HCT116 (cell line): Measurements from ENCODE around the gene CARD14. TPM values are rescaled to one million over a fixed set of nuclear protein-coding genes. Genes with fewer than 3 reads are reported as not detected.

ENCODE experiments used
- ATAC-seq: fragments of 200-7000 bp; cut with Tn5 transposase; 2 replicates; pipeline ENCODE4 v1.9.1; 2020; ENCODE audit warnings: mild to moderate bottlenecking, moderate library complexity
- BruUV-seq: library from RNA; stranded (reverse); fragments of 400-500 nt; replicated peaks from 2 replicates; lab custom pipeline; 2021; lab: Mats Ljungman, UMichigan
- CTCF ChIA-PET: fragments of 300-600 bp; sonication (Branson Sonifier 250); formaldehyde crosslinking; loops from one replicate; lab custom pipeline; 2021; ENCODE audit warnings: antibody characterized with exemption; lab: Charles Lee
- POLR2A ChIA-PET: fragments of 300-600, 350-600 bp; sonication (Branson Sonifier 250); formaldehyde crosslinking; loops from one replicate; lab custom pipeline; 2021; ENCODE audit warnings: antibody characterized with exemption; lab: Charles Lee
- RAD21 ChIA-PET, 2 experiments: fragments of 300-600 bp; sonication (Branson Sonifier 250); formaldehyde crosslinking; loops; one replicate each; lab custom pipeline; 2023; ENCODE audit warnings: low total read pairs in 2 of 2; ENCODE audit not compliant: uncharacterized antibody in 2 of 2, unreplicated experiment in 2 of 2, low non-redundant PET in 1 of 2; lab: Charles Lee
- DNase-seq: peaks from one replicate; pipeline ENCODE4 v3.0.0-alpha.2; 2010; ENCODE audit warnings: low read depth, low spot score
- H2AFZ ChIP-seq: fragments of 200-600 bp; shearing (Covaris generic), sonication (generic); 2 replicates; pipeline ENCODE4 v1.6.1; 2017; ENCODE audit warnings: low read depth, mixed run types, mixed read lengths, antibody characterized with exemption, low read length; ENCODE audit not compliant: poor library complexity, severe bottlenecking
- H3K27ac ChIP-seq: 2 replicates; pipeline ENCODE4 v1.5.1; 2012; ENCODE audit warnings: low read depth, low read length
- H3K27me3 ChIP-seq: fragments of 200-600 bp; sonication (generic); 2 replicates; pipeline ENCODE4 v1.6.1; 2016; ENCODE audit warnings: mixed run types, low read length, mixed read lengths; ENCODE audit not compliant: insufficient read depth
- H3K36me3 ChIP-seq, 2 experiments: fragments of 200-500 bp in 1 of 2; fragments of 200-600 bp in 1 of 2; sonication (Bioruptor generic) in 1 of 2; sonication (generic) in 1 of 2; 2 replicates each; pipeline versions ENCODE4 v1.5.1 to v1.6.1; 2014 to 2016; ENCODE audit warnings: low read length in 2 of 2, inconsistent platforms in 1 of 2, mixed read lengths in 1 of 2, mixed run types in 1 of 2; ENCODE audit not compliant: insufficient read depth in 2 of 2, control insufficient read depth in 1 of 2
- H3K4me1 ChIP-seq, 2 experiments: fragments of 200-600 bp in 1 of 2; sonication (generic) in 1 of 2; 2 replicates each; pipeline versions ENCODE4 v1.5.1 to v1.6.1; 2012 to 2017; ENCODE audit warnings: low read length in 2 of 2, inconsistent platforms in 1 of 2, mild to moderate bottlenecking in 1 of 2, mixed read lengths in 1 of 2, mixed run types in 1 of 2, moderate library complexity in 1 of 2; ENCODE audit not compliant: insufficient read depth in 2 of 2, control insufficient read depth in 1 of 2
- H3K4me2 ChIP-seq: fragments of 200-600 bp; sonication (generic); 2 replicates; pipeline ENCODE4 v1.6.1; 2017; ENCODE audit warnings: mixed run types, low read length, mixed read lengths
- H3K4me3 ChIP-seq, 2 experiments: fragments of 200-600 bp in 1 of 2; sonication (generic) in 1 of 2; replicated peaks in 1 of 2; 2 replicates each; pipeline ENCODE4 v1.5.1; 2011 to 2016; ENCODE audit warnings: low read length in 2 of 2, control low read depth in 1 of 2, low read depth in 1 of 2, mild to moderate bottlenecking in 1 of 2, mixed read lengths in 1 of 2, mixed run types in 1 of 2
- H3K79me2 ChIP-seq: fragments of 200-600 bp; sonication (generic); 2 replicates; pipeline ENCODE4 v1.6.1; 2017; ENCODE audit warnings: mild to moderate bottlenecking, mixed run types, low read length, moderate library complexity, mixed read lengths; ENCODE audit not compliant: insufficient read depth
- H3K9ac ChIP-seq: fragments of 200-600 bp; sonication (generic); 2 replicates; pipeline ENCODE4 v1.6.1; 2016; ENCODE audit warnings: low read length, mixed read lengths
- H3K9me2 ChIP-seq: fragments of 200-600 bp; sonication (generic), shearing (Covaris generic); 2 replicates; pipeline ENCODE4 v1.6.1; 2017; ENCODE audit warnings: mixed run types, mild to moderate bottlenecking, moderate library complexity; ENCODE audit not compliant: insufficient read depth
- H3K9me3 ChIP-seq, 2 experiments: fragments of 200-500 bp in 1 of 2; fragments of 200-600 bp in 1 of 2; sonication (Bioruptor generic) in 1 of 2; sonication (generic) in 1 of 2; 2 replicates each; pipeline ENCODE4 v1.6.1; 2014 to 2017; ENCODE audit warnings: low read length in 2 of 2, mixed read lengths in 2 of 2, inconsistent platforms in 1 of 2, low read depth in 1 of 2, mild to moderate bottlenecking in 1 of 2, mixed run types in 1 of 2, moderate library complexity in 1 of 2; ENCODE audit not compliant: control insufficient read depth in 1 of 2, insufficient read depth in 1 of 2
- H4K20me1 ChIP-seq: fragments of 200-600 bp; sonication (generic), shearing (Covaris generic); 2 replicates; pipeline ENCODE4 v1.6.1; 2017; ENCODE audit warnings: mixed run types, mild to moderate bottlenecking, moderate library complexity; ENCODE audit not compliant: insufficient read depth
- CBX3 ChIP-seq: IDR thresholded peaks from 2 replicates; pipeline ENCODE4 v1.6.1; 2012; ENCODE audit warnings: low read depth
- EGR1 ChIP-seq: IDR thresholded peaks from 2 replicates; pipeline ENCODE4 v1.6.1; 2012; ENCODE audit warnings: low read depth
- ELF1 ChIP-seq: IDR thresholded peaks from 2 replicates; pipeline ENCODE4 v1.6.1; 2012; ENCODE audit warnings: low read depth, borderline replicate concordance
- FOSL1 ChIP-seq: IDR thresholded peaks from 2 replicates; pipeline ENCODE4 v1.6.1; 2012; ENCODE audit warnings: low read depth
- JUND ChIP-seq: IDR thresholded peaks from 2 replicates; pipeline ENCODE4 v1.6.1; 2012
- POLR2A ChIP-seq: IDR thresholded peaks from 2 replicates; pipeline ENCODE4 v1.7.0; 2011; ENCODE audit warnings: borderline replicate concordance; ENCODE audit not compliant: insufficient read depth, insufficient read length; ENCODE audit errors: extremely low read depth
- SIN3A ChIP-seq: IDR thresholded peaks from 2 replicates; pipeline ENCODE4 v1.6.1; 2012; ENCODE audit warnings: low read depth
- SRF ChIP-seq: IDR thresholded peaks from 2 replicates; pipeline ENCODE4 v1.6.1; 2012; ENCODE audit warnings: low read depth
- YY1 ChIP-seq: IDR thresholded peaks from 2 replicates; pipeline ENCODE4 v1.6.1; 2011; ENCODE audit warnings: low read length, low read depth, moderate library complexity, mild to moderate bottlenecking; ENCODE audit not compliant: insufficient replicate concordance; ENCODE audit errors: extremely low read depth
- ZFX ChIP-seq: fragments of 450-650 bp; IDR thresholded peaks from 2 replicates; pipeline ENCODE4 v1.6.1; 2017
- ZNF274 ChIP-seq: fragments of 200-500 bp; sonication (Bioruptor generic); IDR thresholded peaks from 2 replicates; pipeline ENCODE4 v1.6.1; 2014; ENCODE audit warnings: mild to moderate bottlenecking, low read depth, low read length, inconsistent platforms
- intact Hi-C: fragments of 100-400 bp; cut with micrococcal nuclease; formaldehyde crosslinking; loops from 2 replicates; pipeline ENCODE4 v1.10.0; 2022
- total RNA-seq: library from RNA; stranded (reverse); gene quantifications from one replicate; pipeline ENCODE4 v1.2.1, GENCODE V29; 2021; ENCODE audit not compliant: unreplicated experiment
- TF ChIP-seq, protein P1 (sequence below): IDR thresholded peaks from 2 replicates; pipeline ENCODE4 v1.6.1; 2011; ENCODE audit warnings: mild to moderate bottlenecking, low read length, moderate library complexity; ENCODE audit not compliant: insufficient replicate concordance; ENCODE audit errors: extremely low read depth
- TF ChIP-seq, protein P2 (sequence below): IDR thresholded peaks from 2 replicates; pipeline ENCODE4 v1.6.1; 2012; ENCODE audit warnings: low read depth
- TF ChIP-seq, protein P3 (sequence below): IDR thresholded peaks from 2 replicates; pipeline ENCODE4 v1.6.1; 2012

Gene CARD14
- total RNA-seq, 1 experiment from 2014 or later: 0.25 TPM

DNA sequence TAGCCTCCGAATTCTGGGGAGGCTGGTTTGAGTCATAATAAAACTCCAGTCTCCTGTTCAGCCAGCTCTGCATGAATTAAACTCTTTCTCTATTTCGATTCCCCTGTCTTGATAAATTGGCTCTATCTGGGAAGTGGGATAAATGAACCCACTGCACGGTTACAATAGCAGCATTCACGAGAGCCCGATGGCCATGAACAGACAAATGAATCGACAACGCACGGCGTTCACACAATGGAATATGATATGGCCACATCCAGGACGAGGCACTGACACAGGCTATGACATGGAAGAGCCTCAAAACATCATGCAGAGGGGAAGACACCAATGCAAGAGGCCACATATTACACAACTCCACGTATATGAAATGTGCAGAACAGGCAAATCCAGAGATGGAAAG is 5.6 kb upstream of the CARD14 start:
- H3K4me2 ChIP-seq: no peak overlapping the region
- no peak overlapping the region for H3K9ac ChIP-seq
- no peaks in the 10 kb centered on the region for H3K9me2 ChIP-seq
- no peaks in the 10 kb centered on the region for H3K79me2 ChIP-seq
- H3K4me3 ChIP-seq: no peak overlapping the region
- ChIA-PET CTCF (no interaction called here), POLR2A (no interaction called here)
- no peak overlapping the region for H2AFZ ChIP-seq
- H3K4me1 ChIP-seq: peaks cover 0 to 4% of the 10 kb centered on the region in 2 experiments; a peak in 2 of 4 replicates
- H3K27ac ChIP-seq: no peak overlapping the region
- ATAC-seq: no peak
- TF ChIP-seq, protein P1, sequence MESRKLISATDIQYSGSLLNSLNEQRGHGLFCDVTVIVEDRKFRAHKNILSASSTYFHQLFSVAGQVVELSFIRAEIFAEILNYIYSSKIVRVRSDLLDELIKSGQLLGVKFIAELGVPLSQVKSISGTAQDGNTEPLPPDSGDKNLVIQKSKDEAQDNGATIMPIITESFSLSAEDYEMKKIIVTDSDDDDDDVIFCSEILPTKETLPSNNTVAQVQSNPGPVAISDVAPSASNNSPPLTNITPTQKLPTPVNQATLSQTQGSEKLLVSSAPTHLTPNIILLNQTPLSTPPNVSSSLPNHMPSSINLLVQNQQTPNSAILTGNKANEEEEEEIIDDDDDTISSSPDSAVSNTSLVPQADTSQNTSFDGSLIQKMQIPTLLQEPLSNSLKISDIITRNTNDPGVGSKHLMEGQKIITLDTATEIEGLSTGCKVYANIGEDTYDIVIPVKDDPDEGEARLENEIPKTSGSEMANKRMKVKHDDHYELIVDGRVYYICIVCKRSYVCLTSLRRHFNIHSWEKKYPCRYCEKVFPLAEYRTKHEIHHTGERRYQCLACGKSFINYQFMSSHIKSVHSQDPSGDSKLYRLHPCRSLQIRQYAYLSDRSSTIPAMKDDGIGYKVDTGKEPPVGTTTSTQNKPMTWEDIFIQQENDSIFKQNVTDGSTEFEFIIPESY: no peak
- no peak for TF ChIP-seq YY1
- no peak for TF ChIP-seq POLR2A
- no peak for TF ChIP-seq JUND
- no peak for TF ChIP-seq ELF1
- TF ChIP-seq, all 23 proteins: peak for 0
- H4K20me1 ChIP-seq: no peaks in the 10 kb centered on the region
- DNase-seq: no peak
- intact Hi-C loops: no loop called here
- RAD21 ChIA-PET: no interaction called here
- no TSS peak for BruUV-seq
- no peaks in the 10 kb centered on the region for H3K9me3 ChIP-seq
- no peaks in the 10 kb centered on the region for H3K36me3 ChIP-seq
- no peaks in the 10 kb centered on the region for H3K27me3 ChIP-seq

DNA sequence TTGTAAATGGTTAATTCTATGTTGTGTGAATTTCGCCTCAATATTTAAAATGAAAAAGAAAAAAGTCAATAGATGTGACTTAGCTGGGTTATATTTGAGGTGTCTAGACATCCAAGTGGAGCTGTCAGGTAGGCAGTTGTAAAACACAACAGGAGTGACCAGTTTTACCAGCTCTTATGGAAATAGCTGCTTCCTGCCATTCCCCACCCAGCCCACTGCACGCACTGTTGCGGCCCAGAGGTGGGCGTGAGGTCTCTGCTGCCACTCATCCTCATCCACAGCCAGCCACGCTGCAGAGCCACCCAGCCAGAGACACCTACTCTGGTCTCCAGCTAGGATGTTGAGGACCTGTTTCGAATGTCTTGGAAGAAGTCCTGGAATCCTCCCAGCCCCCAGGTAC is 3.4 kb upstream of the CARD14 start:
- DNase-seq: no peak
- Histone ChIP-seq H3K4me1 (peaks cover 4 to 12% of the 10 kb centered on the region in 2 experiments; a peak in 2 of 4 replicates), H3K4me2 (no peak overlapping the region), H3K36me3 (no peaks in the 10 kb centered on the region), H3K9me3 (no peaks in the 10 kb centered on the region), H3K27ac (no peak overlapping the region), H3K9ac (no peak overlapping the region), H3K9me2 (no peaks in the 10 kb centered on the region)
- RAD21 ChIA-PET: interaction anchor here in 1 of 2 experiments (0.5 kb wide), 1 partner anchor 26 kb away, joined by 3 read pairs; no protein-coding TSS in a partner anchor
- intact Hi-C loops: no loop called here
- no peak for TF ChIP-seq ZFX
- TF ChIP-seq SIN3A: no peak
- TF ChIP-seq EGR1: no peak
- TF ChIP-seq, protein P2, sequence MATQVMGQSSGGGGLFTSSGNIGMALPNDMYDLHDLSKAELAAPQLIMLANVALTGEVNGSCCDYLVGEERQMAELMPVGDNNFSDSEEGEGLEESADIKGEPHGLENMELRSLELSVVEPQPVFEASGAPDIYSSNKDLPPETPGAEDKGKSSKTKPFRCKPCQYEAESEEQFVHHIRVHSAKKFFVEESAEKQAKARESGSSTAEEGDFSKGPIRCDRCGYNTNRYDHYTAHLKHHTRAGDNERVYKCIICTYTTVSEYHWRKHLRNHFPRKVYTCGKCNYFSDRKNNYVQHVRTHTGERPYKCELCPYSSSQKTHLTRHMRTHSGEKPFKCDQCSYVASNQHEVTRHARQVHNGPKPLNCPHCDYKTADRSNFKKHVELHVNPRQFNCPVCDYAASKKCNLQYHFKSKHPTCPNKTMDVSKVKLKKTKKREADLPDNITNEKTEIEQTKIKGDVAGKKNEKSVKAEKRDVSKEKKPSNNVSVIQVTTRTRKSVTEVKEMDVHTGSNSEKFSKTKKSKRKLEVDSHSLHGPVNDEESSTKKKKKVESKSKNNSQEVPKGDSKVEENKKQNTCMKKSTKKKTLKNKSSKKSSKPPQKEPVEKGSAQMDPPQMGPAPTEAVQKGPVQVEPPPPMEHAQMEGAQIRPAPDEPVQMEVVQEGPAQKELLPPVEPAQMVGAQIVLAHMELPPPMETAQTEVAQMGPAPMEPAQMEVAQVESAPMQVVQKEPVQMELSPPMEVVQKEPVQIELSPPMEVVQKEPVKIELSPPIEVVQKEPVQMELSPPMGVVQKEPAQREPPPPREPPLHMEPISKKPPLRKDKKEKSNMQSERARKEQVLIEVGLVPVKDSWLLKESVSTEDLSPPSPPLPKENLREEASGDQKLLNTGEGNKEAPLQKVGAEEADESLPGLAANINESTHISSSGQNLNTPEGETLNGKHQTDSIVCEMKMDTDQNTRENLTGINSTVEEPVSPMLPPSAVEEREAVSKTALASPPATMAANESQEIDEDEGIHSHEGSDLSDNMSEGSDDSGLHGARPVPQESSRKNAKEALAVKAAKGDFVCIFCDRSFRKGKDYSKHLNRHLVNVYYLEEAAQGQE: no peak
- no peak for TF ChIP-seq YY1
- no peak for TF ChIP-seq FOSL1
- TF ChIP-seq, protein P3, sequence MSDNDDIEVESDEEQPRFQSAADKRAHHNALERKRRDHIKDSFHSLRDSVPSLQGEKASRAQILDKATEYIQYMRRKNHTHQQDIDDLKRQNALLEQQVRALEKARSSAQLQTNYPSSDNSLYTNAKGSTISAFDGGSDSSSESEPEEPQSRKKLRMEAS: no peak
- no peak for TF ChIP-seq POLR2A
- no peak for TF ChIP-seq ZNF274
- no peak for TF ChIP-seq CBX3
- TF ChIP-seq ELF1: no peak
- TF ChIP-seq SRF: no peak
- TF ChIP-seq, all 23 proteins: peak for 0
- no TSS peak for BruUV-seq
- H4K20me1 ChIP-seq: no peaks in the 10 kb centered on the region
- CTCF ChIA-PET: interaction anchor here (0.9 kb wide), 1 partner anchor 13 kb away, joined by 3 read pairs; no protein-coding TSS in a partner anchor
- no peaks in the 10 kb centered on the region for H3K27me3 ChIP-seq
- H2AFZ ChIP-seq: no peak overlapping the region
- 0 out of 2 replicates have a peak, but pooled peaks have one; percentile 35 for ATAC-seq
- no peak overlapping the region for H3K4me3 ChIP-seq
- POLR2A ChIA-PET: no interaction called here
- H3K79me2 ChIP-seq: no peaks in the 10 kb centered on the region
